ENCODE results near the gene BFSP2. TPM values are rescaled to one million over a fixed set of nuclear protein-coding genes. Genes with fewer than 3 reads are reported as not detected.

The BFSP2 gene
- under 1 TPM in 1 of 3 donors, not detected in 2; 0.12 TPM for polyA plus RNA-seq

GRCh38 chr3:133400006-133400515 is at the start of gene BFSP2:
TSS of gene BFSP2 (plus strand) at chr3:133400056. CDS start at chr3:133400084, 28 bp downstream.
- WGBS, 3 donors, result 92 to 96% (median 95%) methylated on average over 15 of the region's 15 CpGs
- H3K27ac ChIP-seq (ENCODE audit: low read depth, low read length), result no peak within 1 kb of the TSS

- H3K27ac ChIP-seq (ENCODE audit: low read depth, low read length), result no peak overlapping the region
- 81 to 89% (median 86%) methylated on average over 4 of the region's 4 CpGs for WGBS, 3 donors
These were observed 45.1 kb upstream of the BFSP2 start for GRCh38 chr3:133354721-133355120.

GRCh38 chr3:133360476-133360875 is 39.4 kb upstream of the BFSP2 start:
- H3K27ac ChIP-seq (ENCODE audit: low read depth, low read length), result no peak overlapping the region
- WGBS, 3 donors, result 93 to 95% (median 94%) methylated on average over 2 of the region's 2 CpGs

GRCh38 chr3:133361011-133361410 is 38.8 kb upstream of the BFSP2 start:
- WGBS, 3 donors, result 92 to 95% (median 92%) methylated on average over 2 of the region's 2 CpGs
- H3K27ac ChIP-seq (ENCODE audit: low read depth, low read length), result no peak overlapping the region

- no peak overlapping the region for H3K27ac ChIP-seq (ENCODE audit: low read depth, low read length)
These were observed 38.4 kb upstream of the BFSP2 start for GRCh38 chr3:133361435-133361834.

GRCh38 chr3:133362539-133362938 is 37.3 kb upstream of the BFSP2 start:
- 77 to 84% (median 81%) methylated on average over 4 of the region's 4 CpGs for WGBS, 3 donors
- H3K27ac ChIP-seq (ENCODE audit: low read depth, low read length), result no peak overlapping the region

More at GRCh38 chr3:133361435-133361834, 38.4 kb upstream of the BFSP2 start:
- 80 to 90% (median 85%) methylated on average over 4 of the region's 4 CpGs for WGBS, 3 donors

- no peak overlapping the region for H3K27ac ChIP-seq (ENCODE audit: low read depth, low read length)
- WGBS, 3 donors, result 85 to 92% (median 92%) methylated on average over 4 of the region's 4 CpGs
These were observed 35.2 kb upstream of the BFSP2 start for GRCh38 chr3:133364704-133365103.

- no peak overlapping the region for H3K27ac ChIP-seq (ENCODE audit: low read depth, low read length)
- 94 to 100% (median 97%) methylated on average over 2 of the region's 2 CpGs for WGBS, 3 donors
These were observed 32.9 kb upstream of the BFSP2 start for GRCh38 chr3:133366921-133367320.

- WGBS, 3 donors, result 88 to 96% (median 95%) methylated on average over 3 of the region's 3 CpGs
- no peak overlapping the region for H3K27ac ChIP-seq (ENCODE audit: low read depth, low read length)
These were observed 32.5 kb upstream of the BFSP2 start for GRCh38 chr3:133367403-133367802.

GRCh38 chr3:133367956-133368355 is 31.9 kb upstream of the BFSP2 start:
- no peak overlapping the region for H3K27ac ChIP-seq (ENCODE audit: low read depth, low read length)
- WGBS, 3 donors, result 68 to 76% (median 75%) methylated on average over 1 of the region's 1 CpG

GRCh38 chr3:133368371-133369067 is 31.3 kb upstream of the BFSP2 start:
- H3K27ac ChIP-seq (ENCODE audit: low read depth, low read length), result no peak overlapping the region
- WGBS, 3 donors, result 42 to 67% (median 61%) methylated on average over 4 of the region's 4 CpGs

GRCh38 chr3:133369068-133369440 is 30.8 kb upstream of the BFSP2 start:
- no peak overlapping the region for H3K27ac ChIP-seq (ENCODE audit: low read depth, low read length)
- 81 to 85% (median 81%) methylated on average over 9 of the region's 9 CpGs for WGBS, 3 donors

- H3K27ac ChIP-seq (ENCODE audit: low read depth, low read length), result no peak overlapping the region
- whole genome bisulfite sequencing, 3 donors, result 86 to 94% (median 90%) methylated on average over 2 of the region's 2 CpGs
These were observed 28.7 kb upstream of the BFSP2 start for GRCh38 chr3:133371181-133371580.

- H3K27ac ChIP-seq (ENCODE audit: low read depth, low read length), result no peak overlapping the region
- 94 to 100% (median 96%) methylated on average over 1 of the region's 1 CpG for WGBS, 3 donors
These were observed 28.2 kb upstream of the BFSP2 start for GRCh38 chr3:133371676-133372075.

GRCh38 chr3:133374708-133375402 is 25.0 kb upstream of the BFSP2 start:
- no peak overlapping the region for H3K27ac ChIP-seq (ENCODE audit: low read depth, low read length)
- 76 to 78% (median 78%) methylated on average over 4 of the region's 4 CpGs for WGBS, 3 donors

- H3K27ac ChIP-seq (ENCODE audit: low read depth, low read length), result no peak overlapping the region
These were observed 24.5 kb upstream of the BFSP2 start for GRCh38 chr3:133375403-133375745.

- WGBS, 3 donors, result 50 to 70% (median 63%) methylated on average over 6 of the region's 6 CpGs
- H3K27ac ChIP-seq (ENCODE audit: low read depth, low read length), result no peak overlapping the region
These were observed 23.0 kb upstream of the BFSP2 start for GRCh38 chr3:133376810-133377209.

- 67 to 69% (median 67%) methylated on average over 3 of the region's 3 CpGs for WGBS, 3 donors
- no peak overlapping the region for H3K27ac ChIP-seq (ENCODE audit: low read depth, low read length)
These were observed 22.5 kb upstream of the BFSP2 start for GRCh38 chr3:133377396-133377795.

- H3K27ac ChIP-seq (ENCODE audit: low read depth, low read length), result no peak overlapping the region
These were observed 19.9 kb upstream of the BFSP2 start for GRCh38 chr3:133379926-133380325.

More at GRCh38 chr3:133379926-133380325, 19.9 kb upstream of the BFSP2 start:
- 93 to 96% (median 94%) methylated on average over 18 to 19 of the region's 19 CpGs for WGBS, 3 donors
